ENCODE results near the gene FBXL15. TPM values are rescaled to one million over a fixed set of nuclear protein-coding genes. Genes with fewer than 3 reads are reported as not detected.
A peak's percentile ranks its signal among the peaks of the same experiment; 100 is the strongest.

FBXL15 gene
- total and polyA plus RNA-seq, 9 of the 15 experiments (the other 6 are each of a cell fraction or from before 2014, with no cell fraction given) = 0.08 to 25.9 (median 3.5) TPM

DNA sequence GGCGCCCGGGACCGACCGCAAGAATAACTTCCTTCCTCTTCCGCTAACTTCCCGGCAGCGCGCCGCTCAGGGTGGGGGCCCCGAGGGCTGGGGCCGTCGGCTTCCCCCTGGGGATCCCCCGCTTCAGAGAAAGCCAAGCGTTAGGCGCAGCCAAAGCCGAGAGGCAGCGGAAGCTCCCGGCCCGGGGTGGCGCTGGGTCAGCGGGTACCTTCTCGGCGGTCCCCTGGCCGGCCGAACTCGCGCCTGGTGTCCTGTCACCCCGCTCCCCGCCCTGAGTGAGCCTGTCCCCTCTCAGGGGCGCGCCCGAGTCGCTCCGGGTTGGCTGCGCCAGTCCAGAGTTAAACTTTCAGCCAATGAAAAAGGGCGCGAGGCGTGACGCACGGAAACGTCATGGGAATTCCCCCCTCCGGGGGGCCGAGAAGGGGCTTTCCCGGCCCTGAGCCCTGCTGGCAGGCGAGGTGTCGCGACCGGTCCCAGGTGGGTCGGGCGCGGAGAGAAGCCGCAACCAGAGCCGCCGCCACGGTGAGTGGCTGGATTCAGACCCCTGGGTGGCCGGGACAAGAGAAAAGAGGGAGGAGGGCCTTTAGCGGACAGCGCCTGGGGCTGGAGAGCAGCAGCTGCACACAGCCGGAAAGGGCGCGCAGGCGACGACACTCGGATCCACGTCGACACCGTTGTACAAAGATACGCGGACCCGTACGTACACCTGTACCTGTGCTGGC lies 26.4 kb upstream of the FBXL15 start (continued):
- TF ChIP-seq, protein P1, sequence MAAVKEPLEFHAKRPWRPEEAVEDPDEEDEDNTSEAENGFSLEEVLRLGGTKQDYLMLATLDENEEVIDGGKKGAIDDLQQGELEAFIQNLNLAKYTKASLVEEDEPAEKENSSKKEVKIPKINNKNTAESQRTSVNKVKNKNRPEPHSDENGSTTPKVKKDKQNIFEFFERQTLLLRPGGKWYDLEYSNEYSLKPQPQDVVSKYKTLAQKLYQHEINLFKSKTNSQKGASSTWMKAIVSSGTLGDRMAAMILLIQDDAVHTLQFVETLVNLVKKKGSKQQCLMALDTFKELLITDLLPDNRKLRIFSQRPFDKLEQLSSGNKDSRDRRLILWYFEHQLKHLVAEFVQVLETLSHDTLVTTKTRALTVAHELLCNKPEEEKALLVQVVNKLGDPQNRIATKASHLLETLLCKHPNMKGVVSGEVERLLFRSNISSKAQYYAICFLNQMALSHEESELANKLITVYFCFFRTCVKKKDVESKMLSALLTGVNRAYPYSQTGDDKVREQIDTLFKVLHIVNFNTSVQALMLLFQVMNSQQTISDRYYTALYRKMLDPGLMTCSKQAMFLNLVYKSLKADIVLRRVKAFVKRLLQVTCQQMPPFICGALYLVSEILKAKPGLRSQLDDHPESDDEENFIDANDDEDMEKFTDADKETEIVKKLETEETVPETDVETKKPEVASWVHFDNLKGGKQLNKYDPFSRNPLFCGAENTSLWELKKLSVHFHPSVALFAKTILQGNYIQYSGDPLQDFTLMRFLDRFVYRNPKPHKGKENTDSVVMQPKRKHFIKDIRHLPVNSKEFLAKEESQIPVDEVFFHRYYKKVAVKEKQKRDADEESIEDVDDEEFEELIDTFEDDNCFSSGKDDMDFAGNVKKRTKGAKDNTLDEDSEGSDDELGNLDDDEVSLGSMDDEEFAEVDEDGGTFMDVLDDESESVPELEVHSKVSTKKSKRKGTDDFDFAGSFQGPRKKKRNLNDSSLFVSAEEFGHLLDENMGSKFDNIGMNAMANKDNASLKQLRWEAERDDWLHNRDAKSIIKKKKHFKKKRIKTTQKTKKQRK (IDR thresholded peaks at IDR 0.05; ENCODE audit: borderline replicate concordance, low read depth, low read length) = no peak
- TF ChIP-seq, protein P2, sequence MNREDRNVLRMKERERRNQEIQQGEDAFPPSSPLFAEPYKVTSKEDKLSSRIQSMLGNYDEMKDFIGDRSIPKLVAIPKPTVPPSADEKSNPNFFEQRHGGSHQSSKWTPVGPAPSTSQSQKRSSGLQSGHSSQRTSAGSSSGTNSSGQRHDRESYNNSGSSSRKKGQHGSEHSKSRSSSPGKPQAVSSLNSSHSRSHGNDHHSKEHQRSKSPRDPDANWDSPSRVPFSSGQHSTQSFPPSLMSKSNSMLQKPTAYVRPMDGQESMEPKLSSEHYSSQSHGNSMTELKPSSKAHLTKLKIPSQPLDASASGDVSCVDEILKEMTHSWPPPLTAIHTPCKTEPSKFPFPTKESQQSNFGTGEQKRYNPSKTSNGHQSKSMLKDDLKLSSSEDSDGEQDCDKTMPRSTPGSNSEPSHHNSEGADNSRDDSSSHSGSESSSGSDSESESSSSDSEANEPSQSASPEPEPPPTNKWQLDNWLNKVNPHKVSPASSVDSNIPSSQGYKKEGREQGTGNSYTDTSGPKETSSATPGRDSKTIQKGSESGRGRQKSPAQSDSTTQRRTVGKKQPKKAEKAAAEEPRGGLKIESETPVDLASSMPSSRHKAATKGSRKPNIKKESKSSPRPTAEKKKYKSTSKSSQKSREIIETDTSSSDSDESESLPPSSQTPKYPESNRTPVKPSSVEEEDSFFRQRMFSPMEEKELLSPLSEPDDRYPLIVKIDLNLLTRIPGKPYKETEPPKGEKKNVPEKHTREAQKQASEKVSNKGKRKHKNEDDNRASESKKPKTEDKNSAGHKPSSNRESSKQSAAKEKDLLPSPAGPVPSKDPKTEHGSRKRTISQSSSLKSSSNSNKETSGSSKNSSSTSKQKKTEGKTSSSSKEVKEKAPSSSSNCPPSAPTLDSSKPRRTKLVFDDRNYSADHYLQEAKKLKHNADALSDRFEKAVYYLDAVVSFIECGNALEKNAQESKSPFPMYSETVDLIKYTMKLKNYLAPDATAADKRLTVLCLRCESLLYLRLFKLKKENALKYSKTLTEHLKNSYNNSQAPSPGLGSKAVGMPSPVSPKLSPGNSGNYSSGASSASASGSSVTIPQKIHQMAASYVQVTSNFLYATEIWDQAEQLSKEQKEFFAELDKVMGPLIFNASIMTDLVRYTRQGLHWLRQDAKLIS (CRISPR knock-in tag; IDR thresholded peaks at IDR 0.05) = no peak
- TF ChIP-seq CC2D1A (IDR thresholded peaks at IDR 0.05) = no peak
- peak; percentile 74 for TF ChIP-seq KHSRP (IDR thresholded peaks at IDR 0.05)
- TF ChIP-seq, protein P3, sequence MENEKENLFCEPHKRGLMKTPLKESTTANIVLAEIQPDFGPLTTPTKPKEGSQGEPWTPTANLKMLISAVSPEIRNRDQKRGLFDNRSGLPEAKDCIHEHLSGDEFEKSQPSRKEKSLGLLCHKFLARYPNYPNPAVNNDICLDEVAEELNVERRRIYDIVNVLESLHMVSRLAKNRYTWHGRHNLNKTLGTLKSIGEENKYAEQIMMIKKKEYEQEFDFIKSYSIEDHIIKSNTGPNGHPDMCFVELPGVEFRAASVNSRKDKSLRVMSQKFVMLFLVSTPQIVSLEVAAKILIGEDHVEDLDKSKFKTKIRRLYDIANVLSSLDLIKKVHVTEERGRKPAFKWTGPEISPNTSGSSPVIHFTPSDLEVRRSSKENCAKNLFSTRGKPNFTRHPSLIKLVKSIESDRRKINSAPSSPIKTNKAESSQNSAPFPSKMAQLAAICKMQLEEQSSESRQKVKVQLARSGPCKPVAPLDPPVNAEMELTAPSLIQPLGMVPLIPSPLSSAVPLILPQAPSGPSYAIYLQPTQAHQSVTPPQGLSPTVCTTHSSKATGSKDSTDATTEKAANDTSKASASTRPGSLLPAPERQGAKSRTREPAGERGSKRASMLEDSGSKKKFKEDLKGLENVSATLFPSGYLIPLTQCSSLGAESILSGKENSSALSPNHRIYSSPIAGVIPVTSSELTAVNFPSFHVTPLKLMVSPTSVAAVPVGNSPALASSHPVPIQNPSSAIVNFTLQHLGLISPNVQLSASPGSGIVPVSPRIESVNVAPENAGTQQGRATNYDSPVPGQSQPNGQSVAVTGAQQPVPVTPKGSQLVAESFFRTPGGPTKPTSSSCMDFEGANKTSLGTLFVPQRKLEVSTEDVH (IDR thresholded peaks at IDR 0.05; ENCODE audit: low read depth, partially characterized antibody) = peak; percentile 52
- TF ChIP-seq XRCC5 (IDR thresholded peaks at IDR 0.05; ENCODE audit: low read depth, low read length) = 0 out of 2 replicates have a peak, but pooled peaks have one; percentile 42
- no peak for TF ChIP-seq ZNF583 (CRISPR knock-in tag; IDR thresholded peaks at IDR 0.05)
- TF ChIP-seq SIX5 (IDR thresholded peaks at IDR 0.05; ENCODE audit: borderline replicate concordance in 1 of 2, insufficient read depth in 1 of 2, low read depth in 1 of 2, low read length in 2 of 2) = no peak
- no peak for TF ChIP-seq SAFB2 (IDR thresholded peaks at IDR 0.05; ENCODE audit: borderline replicate concordance, low read depth, low read length, severe bottlenecking)
- TF ChIP-seq GATA2 (CRISPR knock-in tag; IDR thresholded peaks at IDR 0.05) = no peak
- TF ChIP-seq MED1 (CRISPR knock-in tag; IDR thresholded peaks at IDR 0.05; ENCODE audit: borderline replicate concordance) = no peak
- TF ChIP-seq BCOR (IDR thresholded peaks at IDR 0.05) = no peak
- TF ChIP-seq, protein P4, sequence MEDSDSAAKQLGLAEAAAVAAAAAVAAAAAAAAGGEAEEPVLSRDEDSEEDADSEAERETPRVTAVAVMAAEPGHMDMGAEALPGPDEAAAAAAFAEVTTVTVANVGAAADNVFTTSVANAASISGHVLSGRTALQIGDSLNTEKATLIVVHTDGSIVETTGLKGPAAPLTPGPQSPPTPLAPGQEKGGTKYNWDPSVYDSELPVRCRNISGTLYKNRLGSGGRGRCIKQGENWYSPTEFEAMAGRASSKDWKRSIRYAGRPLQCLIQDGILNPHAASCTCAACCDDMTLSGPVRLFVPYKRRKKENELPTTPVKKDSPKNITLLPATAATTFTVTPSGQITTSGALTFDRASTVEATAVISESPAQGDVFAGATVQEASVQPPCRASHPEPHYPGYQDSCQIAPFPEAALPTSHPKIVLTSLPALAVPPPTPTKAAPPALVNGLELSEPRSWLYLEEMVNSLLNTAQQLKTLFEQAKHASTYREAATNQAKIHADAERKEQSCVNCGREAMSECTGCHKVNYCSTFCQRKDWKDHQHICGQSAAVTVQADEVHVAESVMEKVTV (CRISPR knock-in tag; IDR thresholded peaks at IDR 0.05) = peak; percentile 31; the same call in 1 of the 2 replicates
- no peak for TF ChIP-seq SMAD4 (CRISPR knock-in tag; conservative IDR thresholded peaks at IDR 0.05)
- no peak for TF ChIP-seq RUNX1 (IDR thresholded peaks at IDR 0.05; ENCODE audit: low read depth)
